Trophoblast cell (in vitro differentiated cells and primary cell): Measurements from ENCODE around the gene PDE4D.

Experiments
- DNase-seq, 2 donors: peaks; one replicate each; pipeline ENCODE4 v3.0.0-alpha.2; 2016
- H2AFZ ChIP-seq: 2 replicates; pipeline ENCODE4 v1.6.1; 2013; ENCODE audit warnings: low read length, moderate library complexity, mild to moderate bottlenecking; ENCODE audit not compliant: insufficient read depth, poor library complexity
- H2AK5ac ChIP-seq: 2 replicates; pipeline ENCODE4 v1.6.1; 2013; ENCODE audit warnings: mild to moderate bottlenecking, low read length
- H2BK120ac ChIP-seq: 2 replicates; pipeline ENCODE4 v1.6.1; 2013; ENCODE audit warnings: low read length, mild to moderate bottlenecking, moderate library complexity; ENCODE audit not compliant: insufficient read depth, poor library complexity
- H2BK12ac ChIP-seq: 2 replicates; pipeline ENCODE4 v1.6.1; 2013; ENCODE audit warnings: mild to moderate bottlenecking, low read length, moderate library complexity
- H2BK5ac ChIP-seq: 2 replicates; pipeline ENCODE4 v1.6.1; 2013; ENCODE audit warnings: low read length, low read depth, moderate library complexity, mild to moderate bottlenecking; ENCODE audit not compliant: poor library complexity
- H3K14ac ChIP-seq: 2 replicates; pipeline ENCODE4 v1.6.1; 2013; ENCODE audit warnings: mild to moderate bottlenecking, low read length
- H3K18ac ChIP-seq: 2 replicates; pipeline ENCODE4 v1.6.1; 2013; ENCODE audit warnings: mild to moderate bottlenecking, low read length
- H3K23ac ChIP-seq: 2 replicates; pipeline ENCODE4 v1.6.1; 2013; ENCODE audit warnings: low read length
- H3K27ac ChIP-seq: 2 replicates; pipeline ENCODE4 v1.5.1; 2013; ENCODE audit warnings: low read depth, mild to moderate bottlenecking, inconsistent platforms, low read length, moderate library complexity
- H3K27me3 ChIP-seq: 2 replicates; pipeline ENCODE4 v1.6.1; 2013; ENCODE audit warnings: inconsistent platforms, mild to moderate bottlenecking, low read length, moderate library complexity; ENCODE audit not compliant: insufficient read depth
- H3K36me3 ChIP-seq, 2 experiments: 1 replicate in 1 of 2; 2 replicates in 1 of 2; pipeline ENCODE4 v1.6.1; 2013; ENCODE audit warnings: low read length in 2 of 2, mild to moderate bottlenecking in 2 of 2, moderate library complexity in 1 of 2; ENCODE audit not compliant: insufficient read depth in 2 of 2, control insufficient read depth in 1 of 2
- H3K4ac ChIP-seq: 2 replicates; pipeline ENCODE4 v1.6.1; 2013; ENCODE audit warnings: low read depth, mild to moderate bottlenecking, low read length, moderate library complexity
- H3K4me1 ChIP-seq, 2 experiments: 1 replicate in 1 of 2; 2 replicates in 1 of 2; pipeline ENCODE4 v1.6.1; 2013; ENCODE audit warnings: low read length in 2 of 2, mild to moderate bottlenecking in 2 of 2, moderate library complexity in 1 of 2; ENCODE audit not compliant: insufficient read depth in 2 of 2, control insufficient read depth in 1 of 2
- H3K4me2 ChIP-seq: 2 replicates; pipeline ENCODE4 v1.6.1; 2013; ENCODE audit warnings: inconsistent platforms, mild to moderate bottlenecking, low read length, moderate library complexity
- H3K4me3 ChIP-seq: 2 replicates; pipeline ENCODE4 v1.5.1; 2013; ENCODE audit warnings: mild to moderate bottlenecking, low read depth, low read length, inconsistent platforms
- H3K79me1 ChIP-seq: one replicate; pipeline ENCODE4 v1.6.1; 2013; ENCODE audit warnings: low read length
- H3K79me2 ChIP-seq: 2 replicates; pipeline ENCODE4 v1.6.1; 2013; ENCODE audit warnings: low read length, mild to moderate bottlenecking; ENCODE audit not compliant: control insufficient read depth, insufficient read depth, poor library complexity
- H3K9ac ChIP-seq: 2 replicates; pipeline ENCODE4 v1.6.1; 2013; ENCODE audit warnings: mild to moderate bottlenecking, low read length
- H3K9me3 ChIP-seq: 2 replicates; pipeline ENCODE4 v1.6.1; 2013; ENCODE audit warnings: low read depth, mild to moderate bottlenecking, control low read depth, inconsistent platforms, low read length; ENCODE audit not compliant: insufficient read depth
- H4K12ac ChIP-seq: 2 replicates; pipeline ENCODE4 v1.6.1; 2013; ENCODE audit warnings: low read depth, mild to moderate bottlenecking, low read length, moderate library complexity
- H4K8ac ChIP-seq: 2 replicates; pipeline ENCODE4 v1.6.1; 2013; ENCODE audit warnings: low read depth, mild to moderate bottlenecking, low read length, moderate library complexity
- H4K91ac ChIP-seq: one replicate; pipeline ENCODE4 v1.6.1; 2013; ENCODE audit warnings: low read depth, mild to moderate bottlenecking, low read length, moderate library complexity
- WGBS: extraction: QIAGEN DNeasy Blood & Tissue Kit; methylation state at CpG from one replicate; pipeline ENCODE4 v1.1.7; 2013; ENCODE audit warnings: missing lambda C conversion rate; ENCODE audit not compliant: insufficient read length, insufficient coverage; ENCODE audit errors: extremely low coverage; 5-methylcytosine and 5-hydroxymethylcytosine counted together

The PDE4D gene

DNA sequence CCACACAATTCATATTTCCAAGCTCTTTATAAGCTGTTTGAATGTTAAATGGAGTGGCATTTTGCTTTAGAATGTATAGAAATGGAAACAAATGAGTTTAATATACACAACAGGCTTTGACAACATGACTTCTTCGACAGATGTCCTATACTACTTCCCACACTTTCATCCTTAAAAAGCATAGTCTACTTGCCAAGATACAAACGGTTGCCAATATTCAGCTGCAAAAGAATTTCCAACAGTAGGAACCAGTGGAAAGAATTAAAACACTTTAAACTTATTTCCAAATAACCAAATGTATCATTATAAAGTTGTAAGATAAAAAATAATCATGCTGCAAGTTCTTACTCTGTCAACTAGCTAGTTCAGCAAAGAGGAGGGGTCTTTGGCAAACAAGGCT, 456.4 kb downstream of the PDE4D start:
- H3K36me3 ChIP-seq, result no peaks in the 10 kb centered on the region
- DNase-seq, result no peak
- no peak overlapping the region for H3K27ac ChIP-seq
- H3K23ac ChIP-seq, result no peak overlapping the region
- no peak overlapping the region for H2BK120ac ChIP-seq
- no peaks in the 10 kb centered on the region for H3K79me2 ChIP-seq
- no peak overlapping the region for H4K12ac ChIP-seq
- no peaks in the 10 kb centered on the region for H3K79me1 ChIP-seq
- no peaks in the 10 kb centered on the region for H3K9me3 ChIP-seq
- H2AFZ ChIP-seq, result no peak overlapping the region
- H3K4me1 ChIP-seq, result no peaks in the 10 kb centered on the region
- H3K4me3 ChIP-seq, result no peak overlapping the region
- H2AK5ac ChIP-seq, result no peak overlapping the region
- no CpG with 5 or more reads among the region's 2 CpGs for WGBS
- H3K4me2 ChIP-seq, result no peak overlapping the region
- H2BK5ac ChIP-seq, result no peak overlapping the region
- H3K4ac ChIP-seq, result no peak overlapping the region
- no peak overlapping the region for H4K8ac ChIP-seq
- no peak overlapping the region for H3K18ac ChIP-seq
- H3K9ac ChIP-seq, result no peak overlapping the region
- H3K14ac ChIP-seq, result no peak overlapping the region
- H2BK12ac ChIP-seq, result no peak overlapping the region
- H3K27me3 ChIP-seq, result no peaks in the 10 kb centered on the region
- no peak overlapping the region for H4K91ac ChIP-seq

GRCh38 chr5:59436364-59437148, 457.0 kb downstream of the PDE4D start:
- no peak overlapping the region for H3K4me2 ChIP-seq
- no peaks in the 10 kb centered on the region for H3K4me1 ChIP-seq
- no peaks in the 10 kb centered on the region for H3K79me1 ChIP-seq
- no peak overlapping the region for H2BK12ac ChIP-seq
- no peaks in the 10 kb centered on the region for H3K79me2 ChIP-seq
- H4K91ac ChIP-seq, result no peak overlapping the region
- no CpG with 5 or more reads among the region's 5 CpGs for WGBS
- H2BK120ac ChIP-seq, result no peak overlapping the region
- no peaks in the 10 kb centered on the region for H3K9me3 ChIP-seq
- H2AK5ac ChIP-seq, result no peak overlapping the region
- no peak overlapping the region for H3K9ac ChIP-seq
- no peak overlapping the region for H4K8ac ChIP-seq
- H3K4ac ChIP-seq, result no peak overlapping the region
- H3K4me3 ChIP-seq, result no peak overlapping the region
- no peak overlapping the region for H4K12ac ChIP-seq
- H2AFZ ChIP-seq, result no peak overlapping the region
- no peak overlapping the region for H3K14ac ChIP-seq
- no peaks in the 10 kb centered on the region for H3K27me3 ChIP-seq
- no peak overlapping the region for H3K18ac ChIP-seq
- DNase-seq, result no peak
- H2BK5ac ChIP-seq, result no peak overlapping the region
- H3K36me3 ChIP-seq, result no peaks in the 10 kb centered on the region
- H3K23ac ChIP-seq, result no peak overlapping the region
- no peak overlapping the region for H3K27ac ChIP-seq

DNA sequence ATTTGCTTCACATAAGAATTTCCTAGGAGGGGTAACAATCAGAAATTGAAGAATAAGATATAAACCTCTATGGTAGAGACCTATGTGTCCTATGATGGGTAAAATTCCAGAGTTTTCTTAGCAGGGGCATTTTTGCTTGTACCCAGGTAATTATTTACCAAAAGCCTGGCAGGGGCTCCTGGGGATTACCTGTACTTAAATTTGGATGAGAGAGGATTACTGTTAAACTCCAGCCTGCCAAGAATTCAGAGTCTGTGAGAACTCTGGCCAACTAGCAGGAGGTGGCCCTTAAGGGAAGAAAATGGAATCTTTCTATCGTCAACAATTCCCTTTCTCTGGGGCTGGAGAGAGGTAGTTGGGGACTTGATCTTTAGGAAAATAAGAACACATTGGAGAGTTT, 460.4 kb downstream of the PDE4D start:
- Histone ChIP-seq H2AK5ac (no peak overlapping the region), H3K4me2 (no peak overlapping the region), H3K9ac (no peak overlapping the region), H3K79me2 (no peaks in the 10 kb centered on the region), H3K23ac (no peak overlapping the region), H2BK120ac (no peak overlapping the region), H2BK5ac (no peak overlapping the region), H4K91ac (no peak overlapping the region), H2AFZ (no peak overlapping the region), H3K4me1 (no peaks in the 10 kb centered on the region), H3K14ac (no peak overlapping the region), H3K79me1 (no peaks in the 10 kb centered on the region), H2BK12ac (no peak overlapping the region), H3K9me3 (no peaks in the 10 kb centered on the region), H3K27ac (no peak overlapping the region), H3K4ac (no peak overlapping the region), H3K27me3 (no peaks in the 10 kb centered on the region), H4K8ac (no peak overlapping the region), H3K4me3 (no peak overlapping the region), H3K36me3 (no peaks in the 10 kb centered on the region), H3K18ac (no peak overlapping the region), H4K12ac (no peak overlapping the region)
- no CpG with 5 or more reads among the region's 1 CpG for WGBS
- no peak for DNase-seq

GRCh38 chr5:59430066-59430685, 463.4 kb downstream of the PDE4D start:
- H2BK5ac ChIP-seq, result no peak overlapping the region

More at GRCh38 chr5:59430066-59430685, 463.4 kb downstream of the PDE4D start:
- Histone ChIP-seq H3K4me2 (no peak overlapping the region), H2AK5ac (no peak overlapping the region), H2AFZ (no peak overlapping the region), H3K27ac (no peak overlapping the region), H4K91ac (no peak overlapping the region), H3K4ac (no peak overlapping the region), H3K79me1 (no peaks in the 10 kb centered on the region), H3K9me3 (no peaks in the 10 kb centered on the region), H3K18ac (no peak overlapping the region), H4K8ac (no peak overlapping the region), H3K4me3 (no peak overlapping the region), H3K79me2 (no peaks in the 10 kb centered on the region), H3K27me3 (no peaks in the 10 kb centered on the region), H3K9ac (no peak overlapping the region), H2BK12ac (no peak overlapping the region), H3K36me3 (no peaks in the 10 kb centered on the region), H3K4me1 (no peaks in the 10 kb centered on the region), H3K23ac (no peak overlapping the region), H3K14ac (no peak overlapping the region), H2BK120ac (no peak overlapping the region), H4K12ac (no peak overlapping the region)
- no CpG with 5 or more reads among the region's 9 CpGs for WGBS
- no peak for DNase-seq
